GM18526 (cell line): Measurements from ENCODE around the gene LRRC47.

ENCODE experiments used
- POLR2A ChIP-seq: IDR thresholded peaks from 3 replicates; pipeline ENCODE4 v1.6.1; 2011; ENCODE audit not compliant: insufficient read length; ENCODE audit errors: extremely low read depth

LRRC47 gene

GRCh38 chr1:3735688-3736087 lies 60.6 kb downstream of the LRRC47 start:
- no peak for TF ChIP-seq POLR2A

- TF ChIP-seq POLR2A = no peak
Observed at GRCh38 chr1:3735027-3735681, 61.1 kb downstream of the LRRC47 start.

GRCh38 chr1:3734602-3735001 lies 61.7 kb downstream of the LRRC47 start:
- no peak for TF ChIP-seq POLR2A

GRCh38 chr1:3733883-3734589 lies 62.3 kb downstream of the LRRC47 start:
- no peak for TF ChIP-seq POLR2A

- no peak for TF ChIP-seq POLR2A
Observed at GRCh38 chr1:3733094-3733882, 63.0 kb downstream of the LRRC47 start.

GRCh38 chr1:3732434-3733093 lies 63.7 kb downstream of the LRRC47 start:
- no peak for TF ChIP-seq POLR2A

GRCh38 chr1:3731583-3732433 lies 64.5 kb downstream of the LRRC47 start:
- TF ChIP-seq POLR2A = no peak

- TF ChIP-seq POLR2A = no peak
Observed at GRCh38 chr1:3730543-3731247, 65.6 kb downstream of the LRRC47 start.

GRCh38 chr1:3729594-3730542 lies 66.4 kb downstream of the LRRC47 start:
- no peak for TF ChIP-seq POLR2A
